K562 (cell line): ENCODE data around the gene TP73. TPM values are rescaled to one million over a fixed set of nuclear protein-coding genes. Genes with fewer than 3 reads are reported as not detected.

ENCODE experiments used
- ATF7 ChIP-seq: fragments of 450-650 bp; IDR thresholded peaks from 2 replicates; pipeline ENCODE4 v1.7.1; 2014; ENCODE audit warnings: mild to moderate bottlenecking, moderate library complexity
- ESRRA ChIP-seq: fragments of 450-650 bp; IDR thresholded peaks from 2 replicates; pipeline ENCODE4 v1.6.1; 2014; ENCODE audit warnings: low read depth, mild to moderate bottlenecking, moderate library complexity, borderline replicate concordance
- ETV6 ChIP-seq, 3 experiments: fragments of 150-350 bp in 1 of 3; sonication (generic) in 1 of 3; formaldehyde crosslinking in 1 of 3; IDR thresholded peaks; 2 replicates each; pipeline versions ENCODE4 v1.6.1 to v1.8.0; 2014 to 2022; ENCODE audit warnings: borderline replicate concordance in 2 of 3, low read depth in 2 of 3, antibody characterized with exemption in 1 of 3, low read length in 1 of 3, mild to moderate bottlenecking in 1 of 3, missing genetic modification reagents in 1 of 3
- KLF13 ChIP-seq: fragments of 450-650 bp; IDR thresholded peaks from 2 replicates; pipeline ENCODE4 v1.6.1; 2016; ENCODE audit warnings: missing genetic modification characterization, low read depth, mild to moderate bottlenecking, missing compliant biosample characterization, moderate library complexity, borderline replicate concordance
- L3MBTL2 ChIP-seq: fragments of 450-650 bp; IDR thresholded peaks from 2 replicates; pipeline ENCODE4 v1.6.1; 2016; ENCODE audit warnings: mild to moderate bottlenecking, moderate library complexity
- NCOA4 ChIP-seq: fragments of 450-650 bp; IDR thresholded peaks from 2 replicates; pipeline ENCODE4 v1.6.1; 2018; ENCODE audit warnings: mild to moderate bottlenecking; ENCODE audit not compliant: partially characterized antibody
- NFIX ChIP-seq: fragments of 250-450 bp; sonication (Bioruptor Pico); IDR thresholded peaks from 2 replicates; pipeline ENCODE4 v1.4.0; 2020; ENCODE audit warnings: low read depth, mild to moderate bottlenecking, moderate library complexity
- NR4A1 ChIP-seq, 2 experiments: fragments of 250-450 bp in 1 of 2; fragments of 450-650 bp in 1 of 2; sonication (Bioruptor Pico) in 1 of 2; IDR thresholded peaks; 2 replicates each; pipeline versions ENCODE4 v1.4.0 to v1.6.1; 2016 to 2020; ENCODE audit warnings: mild to moderate bottlenecking in 2 of 2, missing compliant biosample characterization in 1 of 2, missing genetic modification characterization in 1 of 2, moderate library complexity in 1 of 2
- RAD51 ChIP-seq: fragments of 450-650 bp; IDR thresholded peaks from 2 replicates; pipeline ENCODE4 v1.7.1; 2016; ENCODE audit warnings: low read depth, mild to moderate bottlenecking, borderline replicate concordance
- RBFOX2 ChIP-seq: fragments of 200-400 bp; formaldehyde crosslinking; IDR thresholded peaks from 2 replicates; pipeline ENCODE4 v1.6.1; 2017; ENCODE audit warnings: low read depth, mild to moderate bottlenecking, low read length, moderate library complexity
- TAF1 ChIP-seq: IDR thresholded peaks from 2 replicates; pipeline ENCODE4 v1.6.1; 2011; ENCODE audit warnings: mild to moderate bottlenecking, low read length, moderate library complexity; ENCODE audit not compliant: insufficient read depth, control insufficient read depth, severe bottlenecking; ENCODE audit errors: extremely low read depth
- ZKSCAN1 ChIP-seq: fragments of 150-350 bp; IDR thresholded peaks from 2 replicates; pipeline ENCODE4 v1.6.1; 2016; ENCODE audit warnings: low read depth, low read length
- ZNF408 ChIP-seq: fragments of 250-450 bp; sonication (Bioruptor Pico); IDR thresholded peaks from 2 replicates; pipeline ENCODE4 v1.4.0; 2020; ENCODE audit warnings: low read depth, mild to moderate bottlenecking, moderate library complexity
- polyA plus RNA-seq, 8 experiments: library from polyadenylated mRNA; depleted of rRNA in 4 of 8; stranded (reverse) in 5 of 8; unstranded in 3 of 8; fragments of >200 nt; fragmentation: Nextera tagmentation in 2 of 8; fragmentation: Illumina TruSeq in 1 of 8; extraction: Ambion mirVana in 2 of 8; extraction: Trizol in 1 of 8; gene quantifications; 2 replicates each; pipeline versions ENCODE4 v1.2.1 to v1.2.3, GENCODE V29; 2011 to 2014; ENCODE audit warnings: inconsistent platforms in 1 of 8, missing spikeins in 1 of 8
- total RNA-seq, 7 experiments: library from RNA; depleted of rRNA in 6 of 7; stranded (reverse); fragments of >200 nt in 6 of 7; fragmentation: Illumina TruSeq in 2 of 7; extraction: Trizol in 2 of 7; gene quantifications; 2 replicates each; pipeline versions ENCODE4 v1.2.1 to v1.2.3, GENCODE V29; 2011 to 2021; ENCODE audit warnings: low replicate concordance in 1 of 7
- TF ChIP-seq, protein P1 (sequence below), 2 experiments: fragments of 450-650 bp; IDR thresholded peaks; 2 replicates each; pipeline ENCODE4 v1.6.1; 2018; ENCODE audit warnings: mild to moderate bottlenecking in 2 of 2, low read depth in 1 of 2; ENCODE audit not compliant: partially characterized antibody in 2 of 2
- TF ChIP-seq, protein P2 (sequence below): sonication (generic); formaldehyde crosslinking; IDR thresholded peaks from 2 replicates; pipeline ENCODE4 v1.9.0; 2022; ENCODE audit warnings: mild to moderate bottlenecking, missing genetic modification reagents
- TF ChIP-seq, protein P3 (sequence below): fragments of 450-650 bp; formaldehyde crosslinking; IDR thresholded peaks from 2 replicates; pipeline ENCODE4 v1.4.0; 2020; ENCODE audit warnings: mild to moderate bottlenecking, moderate library complexity
- TF ChIP-seq, protein P4 (sequence below): sonication (generic); formaldehyde crosslinking; IDR thresholded peaks from 2 replicates; pipeline ENCODE4 v1.5.0; 2020; ENCODE audit warnings: missing genetic modification reagents
- TF ChIP-seq, protein P5 (sequence below): IDR thresholded peaks from 2 replicates; pipeline ENCODE4 v1.6.1; 2011; ENCODE audit not compliant: insufficient read length; ENCODE audit errors: extremely low read depth

TP73 gene
- total and polyA plus RNA-seq, 9 of the 15 experiments (the other 6 are each of a cell fraction or from before 2014, with no cell fraction given): 0.07 to 1.6 (median 0.40) TPM; not detected in 2

DNA sequence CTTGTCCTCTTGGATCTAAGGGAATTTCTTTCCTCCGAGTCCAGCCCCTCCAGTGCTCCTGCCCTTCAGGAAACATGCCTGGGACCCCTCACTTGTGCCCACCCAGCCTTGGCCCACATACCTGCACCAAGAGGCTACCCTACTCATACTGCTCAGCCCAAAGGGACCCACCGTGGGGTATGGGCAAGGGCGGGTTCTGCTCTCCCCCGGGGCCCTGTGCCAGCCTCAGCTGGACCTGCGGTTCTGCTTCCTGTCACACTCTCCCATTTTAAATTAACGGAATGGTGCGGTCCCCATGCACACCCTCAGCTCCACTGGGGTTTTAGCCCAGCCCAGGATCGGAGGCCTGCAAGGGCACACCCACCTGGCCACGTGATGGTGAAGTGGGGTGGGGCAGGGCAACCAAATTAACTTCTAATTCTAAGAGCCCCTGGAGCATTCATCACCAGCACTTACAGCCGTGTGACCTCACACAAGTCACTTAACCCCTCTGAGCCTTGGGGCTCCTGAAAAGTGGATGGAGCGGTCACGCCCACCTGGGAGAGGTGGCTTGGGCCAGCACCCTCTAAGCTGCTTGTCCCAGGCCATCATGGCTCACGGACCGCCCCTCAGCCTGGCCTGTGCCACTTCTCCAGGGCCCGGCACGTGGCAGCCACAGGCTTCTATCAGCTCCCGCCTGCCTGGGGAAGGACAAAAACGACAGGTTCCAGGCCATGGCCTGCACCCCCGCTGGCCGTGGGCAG is 28.3 kb downstream of the TP73 start (continued):
- TF ChIP-seq, protein P1, sequence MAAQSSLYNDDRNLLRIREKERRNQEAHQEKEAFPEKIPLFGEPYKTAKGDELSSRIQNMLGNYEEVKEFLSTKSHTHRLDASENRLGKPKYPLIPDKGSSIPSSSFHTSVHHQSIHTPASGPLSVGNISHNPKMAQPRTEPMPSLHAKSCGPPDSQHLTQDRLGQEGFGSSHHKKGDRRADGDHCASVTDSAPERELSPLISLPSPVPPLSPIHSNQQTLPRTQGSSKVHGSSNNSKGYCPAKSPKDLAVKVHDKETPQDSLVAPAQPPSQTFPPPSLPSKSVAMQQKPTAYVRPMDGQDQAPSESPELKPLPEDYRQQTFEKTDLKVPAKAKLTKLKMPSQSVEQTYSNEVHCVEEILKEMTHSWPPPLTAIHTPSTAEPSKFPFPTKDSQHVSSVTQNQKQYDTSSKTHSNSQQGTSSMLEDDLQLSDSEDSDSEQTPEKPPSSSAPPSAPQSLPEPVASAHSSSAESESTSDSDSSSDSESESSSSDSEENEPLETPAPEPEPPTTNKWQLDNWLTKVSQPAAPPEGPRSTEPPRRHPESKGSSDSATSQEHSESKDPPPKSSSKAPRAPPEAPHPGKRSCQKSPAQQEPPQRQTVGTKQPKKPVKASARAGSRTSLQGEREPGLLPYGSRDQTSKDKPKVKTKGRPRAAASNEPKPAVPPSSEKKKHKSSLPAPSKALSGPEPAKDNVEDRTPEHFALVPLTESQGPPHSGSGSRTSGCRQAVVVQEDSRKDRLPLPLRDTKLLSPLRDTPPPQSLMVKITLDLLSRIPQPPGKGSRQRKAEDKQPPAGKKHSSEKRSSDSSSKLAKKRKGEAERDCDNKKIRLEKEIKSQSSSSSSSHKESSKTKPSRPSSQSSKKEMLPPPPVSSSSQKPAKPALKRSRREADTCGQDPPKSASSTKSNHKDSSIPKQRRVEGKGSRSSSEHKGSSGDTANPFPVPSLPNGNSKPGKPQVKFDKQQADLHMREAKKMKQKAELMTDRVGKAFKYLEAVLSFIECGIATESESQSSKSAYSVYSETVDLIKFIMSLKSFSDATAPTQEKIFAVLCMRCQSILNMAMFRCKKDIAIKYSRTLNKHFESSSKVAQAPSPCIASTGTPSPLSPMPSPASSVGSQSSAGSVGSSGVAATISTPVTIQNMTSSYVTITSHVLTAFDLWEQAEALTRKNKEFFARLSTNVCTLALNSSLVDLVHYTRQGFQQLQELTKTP (IDR thresholded peaks at IDR 0.05; ENCODE audit: low read depth in 1 of 2, partially characterized antibody in 2 of 2): no peak
- TF ChIP-seq RBFOX2 (0 out of 2 replicates have a peak, but pooled peaks have one; percentile 30), ZKSCAN1 (no peak), NCOA4 (no peak), ZNF408 (CRISPR knock-in tag) (no peak), KLF13 (tag) (no peak), RAD51 (peak; percentile 52; the same call in 1 of the 2 replicates), ETV6 (IDR thresholded peaks at IDR 0.05; ENCODE audit: borderline replicate concordance in 1 of 2, low read depth in 2 of 2, low read length in 1 of 2) (no peak), ETV6 (CRISPR knock-in tag; IDR thresholded peaks at IDR 0.05; ENCODE audit: borderline replicate concordance) (no peak), NR4A1 (CRISPR knock-in tag; IDR thresholded peaks at IDR 0.05) (no peak), NR4A1 (tag; IDR thresholded peaks at IDR 0.05) (peak; percentile 50; the same call in 1 of the 2 replicates), ATF7 (no peak), TAF1 (no peak), NFIX (CRISPR knock-in tag) (no peak), ESRRA (no peak), L3MBTL2 (peak; percentile 40; the same call in 1 of the 2 replicates)
- TF ChIP-seq, protein P2, sequence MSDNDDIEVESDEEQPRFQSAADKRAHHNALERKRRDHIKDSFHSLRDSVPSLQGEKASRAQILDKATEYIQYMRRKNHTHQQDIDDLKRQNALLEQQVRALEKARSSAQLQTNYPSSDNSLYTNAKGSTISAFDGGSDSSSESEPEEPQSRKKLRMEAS (CRISPR knock-in tag): peak; percentile 68
- TF ChIP-seq, protein P3, sequence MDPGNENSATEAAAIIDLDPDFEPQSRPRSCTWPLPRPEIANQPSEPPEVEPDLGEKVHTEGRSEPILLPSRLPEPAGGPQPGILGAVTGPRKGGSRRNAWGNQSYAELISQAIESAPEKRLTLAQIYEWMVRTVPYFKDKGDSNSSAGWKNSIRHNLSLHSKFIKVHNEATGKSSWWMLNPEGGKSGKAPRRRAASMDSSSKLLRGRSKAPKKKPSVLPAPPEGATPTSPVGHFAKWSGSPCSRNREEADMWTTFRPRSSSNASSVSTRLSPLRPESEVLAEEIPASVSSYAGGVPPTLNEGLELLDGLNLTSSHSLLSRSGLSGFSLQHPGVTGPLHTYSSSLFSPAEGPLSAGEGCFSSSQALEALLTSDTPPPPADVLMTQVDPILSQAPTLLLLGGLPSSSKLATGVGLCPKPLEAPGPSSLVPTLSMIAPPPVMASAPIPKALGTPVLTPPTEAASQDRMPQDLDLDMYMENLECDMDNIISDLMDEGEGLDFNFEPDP: no peak
- TF ChIP-seq, protein P4, sequence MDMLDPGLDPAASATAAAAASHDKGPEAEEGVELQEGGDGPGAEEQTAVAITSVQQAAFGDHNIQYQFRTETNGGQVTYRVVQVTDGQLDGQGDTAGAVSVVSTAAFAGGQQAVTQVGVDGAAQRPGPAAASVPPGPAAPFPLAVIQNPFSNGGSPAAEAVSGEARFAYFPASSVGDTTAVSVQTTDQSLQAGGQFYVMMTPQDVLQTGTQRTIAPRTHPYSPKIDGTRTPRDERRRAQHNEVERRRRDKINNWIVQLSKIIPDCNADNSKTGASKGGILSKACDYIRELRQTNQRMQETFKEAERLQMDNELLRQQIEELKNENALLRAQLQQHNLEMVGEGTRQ (CRISPR knock-in tag): peak; percentile 77
- TF ChIP-seq, protein P5, sequence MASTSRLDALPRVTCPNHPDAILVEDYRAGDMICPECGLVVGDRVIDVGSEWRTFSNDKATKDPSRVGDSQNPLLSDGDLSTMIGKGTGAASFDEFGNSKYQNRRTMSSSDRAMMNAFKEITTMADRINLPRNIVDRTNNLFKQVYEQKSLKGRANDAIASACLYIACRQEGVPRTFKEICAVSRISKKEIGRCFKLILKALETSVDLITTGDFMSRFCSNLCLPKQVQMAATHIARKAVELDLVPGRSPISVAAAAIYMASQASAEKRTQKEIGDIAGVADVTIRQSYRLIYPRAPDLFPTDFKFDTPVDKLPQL: no peak
